OCI-LY1 (cell line): ENCODE measurements around the gene ERGIC2.

ENCODE experiments used
- H2AFZ ChIP-seq: fragments of 200-600 bp; sonication (generic), shearing (Covaris generic); 2 replicates; pipeline ENCODE4 v1.6.0; 2014; ENCODE audit warnings: antibody characterized with exemption, mild to moderate bottlenecking, low read length
- H3F3A ChIP-seq: fragments of 200-600 bp; sonication (generic), shearing (Covaris generic); 2 replicates; pipeline ENCODE4 v1.6.0; 2014; ENCODE audit warnings: mild to moderate bottlenecking, antibody characterized with exemption, low read length, moderate library complexity; ENCODE audit not compliant: insufficient read depth
- H3K27ac ChIP-seq: fragments of 200-600 bp; sonication (generic); 2 replicates; pipeline ENCODE4 v1.5.1; 2014; ENCODE audit warnings: low read length, mixed run types, mild to moderate bottlenecking, low read depth; ENCODE audit not compliant: poor library complexity, severe bottlenecking
- H3K27me3 ChIP-seq: fragments of 200-600 bp; sonication (generic); 2 replicates; pipeline ENCODE4 v1.6.0; 2014; ENCODE audit warnings: antibody characterized with exemption, mild to moderate bottlenecking, low read length, moderate library complexity; ENCODE audit not compliant: insufficient read depth
- H3K36me3 ChIP-seq: fragments of 200-600 bp; sonication (generic); 2 replicates; pipeline ENCODE4 v1.6.1; 2014; ENCODE audit warnings: mild to moderate bottlenecking, antibody characterized with exemption, low read length, moderate library complexity, mixed read lengths; ENCODE audit not compliant: insufficient read depth
- H3K4me1 ChIP-seq: fragments of 200-600 bp; sonication (generic); 2 replicates; pipeline ENCODE4 v1.5.1; 2014; ENCODE audit warnings: mild to moderate bottlenecking, low read length, moderate library complexity; ENCODE audit not compliant: insufficient read depth, severe bottlenecking
- H3K4me2 ChIP-seq: fragments of 200-600 bp; sonication (generic), shearing (Covaris generic); 2 replicates; pipeline ENCODE4 v1.6.1; 2014; ENCODE audit warnings: low read length
- H3K4me3 ChIP-seq: fragments of 200-600 bp; sonication (generic); 2 replicates; pipeline ENCODE4 v1.5.1; 2014; ENCODE audit warnings: low read length, low read depth, mild to moderate bottlenecking, mixed read lengths; ENCODE audit not compliant: poor library complexity, severe bottlenecking
- H3K79me2 ChIP-seq: fragments of 200-600 bp; shearing (Covaris generic); 2 replicates; pipeline ENCODE4 v1.6.1; 2016; ENCODE audit warnings: mixed run types, low read length, mixed read lengths; ENCODE audit not compliant: insufficient read depth
- H3K9ac ChIP-seq: fragments of 200-600 bp; sonication (generic), shearing (Covaris generic); 2 replicates; pipeline ENCODE4 v1.6.1; 2014; ENCODE audit warnings: mild to moderate bottlenecking, low read length, mixed read lengths
- H3K9me2 ChIP-seq: fragments of 200-600 bp; sonication (generic), shearing (Covaris generic); 2 replicates; pipeline ENCODE4 v1.6.1; 2014; ENCODE audit warnings: low read depth, mild to moderate bottlenecking, low read length, mixed read lengths
- H3K9me3 ChIP-seq: fragments of 200-600 bp; shearing (Covaris generic); 2 replicates; pipeline ENCODE4 v1.6.1; 2014; ENCODE audit warnings: low read length, mixed read lengths
- H4K20me1 ChIP-seq: fragments of 200-600 bp; sonication (generic), shearing (Covaris generic); 2 replicates; pipeline ENCODE4 v1.6.0; 2016; ENCODE audit warnings: mild to moderate bottlenecking, low read length; ENCODE audit not compliant: insufficient read depth
- EZH2 ChIP-seq: fragments of 200-600 bp; sonication (generic), shearing (Covaris generic); IDR thresholded peaks from 2 replicates; pipeline ENCODE4 v1.8.0; 2017; ENCODE audit warnings: borderline replicate concordance, mixed run types, mild to moderate bottlenecking, antibody characterized with exemption, low read length, moderate library complexity, mixed read lengths
- TF ChIP-seq, protein P1 (sequence below): fragments of 200-600 bp; sonication (generic), shearing (Covaris generic); IDR thresholded peaks from 2 replicates; pipeline ENCODE4 v1.5.1; 2017; ENCODE audit warnings: mild to moderate bottlenecking, antibody characterized with exemption, low read length, moderate library complexity, mixed read lengths

ERGIC2 gene

DNA sequence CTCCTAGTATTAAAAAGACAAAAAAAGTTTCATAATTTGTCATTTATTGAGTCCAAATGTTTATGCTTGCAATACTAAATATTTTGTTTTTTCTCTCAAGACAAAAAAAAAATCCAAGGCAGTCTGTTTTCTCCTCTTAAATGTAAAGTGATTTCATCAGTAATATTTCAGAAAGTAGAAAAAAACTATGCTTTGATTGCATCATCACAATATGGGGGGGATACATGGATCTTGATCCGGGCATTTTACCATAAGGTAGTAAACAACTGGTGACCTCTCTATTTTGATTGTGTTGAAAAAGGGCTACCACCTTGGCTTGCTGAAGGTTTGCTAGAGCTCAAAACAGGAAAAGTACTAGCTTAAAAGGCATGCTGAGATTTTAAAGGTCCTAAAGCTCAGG, 43.6 kb downstream of the ERGIC2 start:
- Histone ChIP-seq H4K20me1 (no peaks in the 10 kb centered on the region), H3K9me2 (no peaks in the 10 kb centered on the region), H3K27me3 (no peaks in the 10 kb centered on the region), H3K79me2 (no peaks in the 10 kb centered on the region), H3K4me1 (no peaks in the 10 kb centered on the region), H3K4me3 (no peak overlapping the region), H3K4me2 (no peak overlapping the region), H3K9ac (no peak overlapping the region), H3K9me3 (no peaks in the 10 kb centered on the region), H2AFZ (no peak overlapping the region), H3K27ac (no peak overlapping the region), H3F3A (no peaks in the 10 kb centered on the region), H3K36me3 (peaks cover 20% of the 10 kb centered on the region)
- no peak for TF ChIP-seq EZH2
- TF ChIP-seq, protein P1, sequence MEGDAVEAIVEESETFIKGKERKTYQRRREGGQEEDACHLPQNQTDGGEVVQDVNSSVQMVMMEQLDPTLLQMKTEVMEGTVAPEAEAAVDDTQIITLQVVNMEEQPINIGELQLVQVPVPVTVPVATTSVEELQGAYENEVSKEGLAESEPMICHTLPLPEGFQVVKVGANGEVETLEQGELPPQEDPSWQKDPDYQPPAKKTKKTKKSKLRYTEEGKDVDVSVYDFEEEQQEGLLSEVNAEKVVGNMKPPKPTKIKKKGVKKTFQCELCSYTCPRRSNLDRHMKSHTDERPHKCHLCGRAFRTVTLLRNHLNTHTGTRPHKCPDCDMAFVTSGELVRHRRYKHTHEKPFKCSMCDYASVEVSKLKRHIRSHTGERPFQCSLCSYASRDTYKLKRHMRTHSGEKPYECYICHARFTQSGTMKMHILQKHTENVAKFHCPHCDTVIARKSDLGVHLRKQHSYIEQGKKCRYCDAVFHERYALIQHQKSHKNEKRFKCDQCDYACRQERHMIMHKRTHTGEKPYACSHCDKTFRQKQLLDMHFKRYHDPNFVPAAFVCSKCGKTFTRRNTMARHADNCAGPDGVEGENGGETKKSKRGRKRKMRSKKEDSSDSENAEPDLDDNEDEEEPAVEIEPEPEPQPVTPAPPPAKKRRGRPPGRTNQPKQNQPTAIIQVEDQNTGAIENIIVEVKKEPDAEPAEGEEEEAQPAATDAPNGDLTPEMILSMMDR = no peak

DNA sequence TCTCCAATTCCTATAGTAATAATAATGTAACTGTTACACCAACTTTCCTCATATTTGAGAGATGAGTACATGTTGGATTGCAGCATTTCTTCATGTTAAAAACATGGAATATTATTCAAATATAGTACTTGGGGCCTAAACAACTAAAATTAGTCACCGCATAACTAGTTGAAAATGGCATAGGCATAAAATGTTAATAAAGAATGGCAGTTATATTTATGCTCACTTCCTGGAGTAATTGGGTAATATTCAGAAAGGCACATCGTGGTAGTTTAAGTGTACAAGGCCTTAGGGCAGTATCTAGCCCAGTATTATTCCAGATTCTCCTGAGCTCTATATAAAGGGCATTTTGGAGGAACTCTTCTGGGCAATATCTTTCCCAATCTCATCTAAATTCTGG, 46.0 kb downstream of the ERGIC2 start:
- TF ChIP-seq EZH2 = no peak
- TF ChIP-seq, protein P1 = no peak
- no peaks in the 10 kb centered on the region for H3K27me3 ChIP-seq
- H3K27ac ChIP-seq = no peak overlapping the region
- no peaks in the 10 kb centered on the region for H3K79me2 ChIP-seq
- H3K4me3 ChIP-seq = no peak overlapping the region
- no peak overlapping the region for H3K9ac ChIP-seq
- H3K4me2 ChIP-seq = no peak overlapping the region
- no peaks in the 10 kb centered on the region for H3K9me2 ChIP-seq
- H3K9me3 ChIP-seq = no peaks in the 10 kb centered on the region
- H3K36me3 ChIP-seq = peaks cover under 1% of the 10 kb centered on the region; the same call in 1 of the 2 replicates
- H3K4me1 ChIP-seq = no peaks in the 10 kb centered on the region
- H3F3A ChIP-seq = no peaks in the 10 kb centered on the region
- H2AFZ ChIP-seq = no peak overlapping the region
- H4K20me1 ChIP-seq = no peaks in the 10 kb centered on the region

DNA sequence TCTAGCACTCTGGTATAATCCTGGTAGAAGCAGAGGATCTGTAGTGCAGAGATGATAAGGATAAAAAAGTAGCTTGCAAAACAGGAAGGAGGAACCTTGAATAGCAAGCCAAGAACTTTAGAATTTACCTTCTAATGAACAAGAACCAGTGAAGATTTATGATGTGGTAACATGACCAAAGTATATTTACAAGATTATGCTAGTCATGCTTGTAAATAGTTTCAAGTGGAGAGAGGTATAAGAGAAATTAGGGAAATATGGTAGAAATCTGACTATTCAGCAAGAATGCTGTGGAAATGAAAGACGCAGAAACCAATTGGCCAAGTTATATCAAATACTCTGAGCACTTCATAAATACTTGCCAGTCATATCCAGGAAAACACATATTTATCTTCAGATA, 47.8 kb downstream of the ERGIC2 start:
- Histone ChIP-seq H3F3A (no peaks in the 10 kb centered on the region), H3K9me2 (no peaks in the 10 kb centered on the region), H3K9ac (no peak overlapping the region), H3K4me3 (no peak overlapping the region), H3K4me2 (no peak overlapping the region), H3K27me3 (no peaks in the 10 kb centered on the region), H2AFZ (no peak overlapping the region), H3K4me1 (no peaks in the 10 kb centered on the region), H3K27ac (no peak overlapping the region), H3K9me3 (no peaks in the 10 kb centered on the region), H3K36me3 (no peaks in the 10 kb centered on the region), H3K79me2 (no peaks in the 10 kb centered on the region), H4K20me1 (no peaks in the 10 kb centered on the region)
- TF ChIP-seq, protein P1 = no peak
- no peak for TF ChIP-seq EZH2
